ENCODE results near the gene OAS3.

GRCh38 chr12:112971248-112971647 lies 33.0 kb downstream of the OAS3 start:
- no peak for TF ChIP-seq EZH2phosphoT487 (IDR thresholded peaks at IDR 0.05; ENCODE audit: low read depth)
- no peak for TF ChIP-seq CTCF (IDR thresholded peaks at IDR 0.05; ENCODE audit: low read depth, low read length)

Data from OCI-LY3 (cell line).